ENCODE results near the gene EIF5B. TPM values are rescaled to one million over a fixed set of nuclear protein-coding genes. Genes with fewer than 3 reads are reported as not detected.

The EIF5B gene
- total RNA-seq, 1 experiment from 2014 or later = 58.1 TPM

- Histone ChIP-seq H3K27ac (ENCODE audit: insufficient read length, low read depth, low read length) (no peak overlapping the region), H3K4ac (ENCODE audit: low read depth, low read length) (no peak overlapping the region), H3K4me1 (ENCODE audit: insufficient read depth, low read length) (no peaks in the 10 kb centered on the region), H3K18ac (ENCODE audit: insufficient read length, low read depth, low read length) (no peak overlapping the region), H4K91ac (ENCODE audit: insufficient read length, low read depth, low read length) (no peak overlapping the region), H3K4me2 (ENCODE audit: insufficient read depth, insufficient read length, low read length) (no peak overlapping the region), H3K79me2 (ENCODE audit: insufficient read depth, low read length) (no peaks in the 10 kb centered on the region), H3K23ac (ENCODE audit: insufficient read length, low read depth, low read length) (no peak overlapping the region), H2BK12ac (ENCODE audit: insufficient read length, low read depth, low read length) (no peak overlapping the region), H2BK120ac (ENCODE audit: low read depth, low read length, poor library complexity, severe bottlenecking) (no peak overlapping the region), H3K56ac (ENCODE audit: insufficient read length, low read depth, low read length) (no peak overlapping the region), H3K79me1 (ENCODE audit: insufficient read depth, low read depth, low read length, poor library complexity, severe bottlenecking) (no peaks in the 10 kb centered on the region), H4K5ac (ENCODE audit: insufficient read length, low read depth, low read length) (no peak overlapping the region), H3T11ph (ENCODE audit: low read length) (no peak overlapping the region), H3K14ac (ENCODE audit: insufficient read depth, low read length) (no peak overlapping the region), H2AK5ac (ENCODE audit: insufficient read length, low read length) (no peak overlapping the region), H3K9ac (ENCODE audit: extremely low read depth, insufficient read length, low read length) (no peak overlapping the region), H3K23me2 (ENCODE audit: insufficient read length, low read depth, low read length, poor library complexity, severe bottlenecking) (no peaks in the 10 kb centered on the region), H2BK15ac (ENCODE audit: low read depth, low read length) (no peak overlapping the region), H3K27me3 (ENCODE audit: insufficient read depth, low read length) (no peaks in the 10 kb centered on the region), H2BK20ac (ENCODE audit: low read depth, low read length, poor library complexity, severe bottlenecking) (no peak overlapping the region), H3K9me3 (ENCODE audit: control insufficient read depth, low read depth, low read length) (no peaks in the 10 kb centered on the region), H4K20me1 (ENCODE audit: control insufficient read depth, insufficient read depth, insufficient read length) (no peaks in the 10 kb centered on the region), H2BK5ac (ENCODE audit: insufficient read length, low read length) (no peak overlapping the region), H2AFZ (ENCODE audit: low read length) (no peak overlapping the region), H4K8ac (replicated peaks; ENCODE audit: insufficient read length, low read depth, low read length) (no peak overlapping the region)
- Mint-ChIP-seq H3K4me3 (no peak overlapping the region), H3K27me3 (ENCODE audit: low read depth) (no peaks in the 10 kb centered on the region), H3K4me1 (peaks cover 3 to 7% of the 10 kb centered on the region in 2 experiments), H3K27ac (peak overlapping the region in 2 of 3 experiments; percentile 12 to 71; a peak in 4 of 7 replicates), H3K9me3 (no peaks in the 10 kb centered on the region), H3K36me3 (ENCODE audit: insufficient read depth in 1 of 3, low read depth in 3 of 3) (peaks cover 40 to 90% (median 64%) of the 10 kb centered on the region in 3 experiments; a peak in 6 of 7 replicates)
- DNase-seq = no peak
- WGBS (ENCODE audit: extremely low coverage, insufficient read length, low lambda C conversion rate) = no CpG with 5 or more reads among the region's 3 CpGs
- TF ChIP-seq, protein P1, sequence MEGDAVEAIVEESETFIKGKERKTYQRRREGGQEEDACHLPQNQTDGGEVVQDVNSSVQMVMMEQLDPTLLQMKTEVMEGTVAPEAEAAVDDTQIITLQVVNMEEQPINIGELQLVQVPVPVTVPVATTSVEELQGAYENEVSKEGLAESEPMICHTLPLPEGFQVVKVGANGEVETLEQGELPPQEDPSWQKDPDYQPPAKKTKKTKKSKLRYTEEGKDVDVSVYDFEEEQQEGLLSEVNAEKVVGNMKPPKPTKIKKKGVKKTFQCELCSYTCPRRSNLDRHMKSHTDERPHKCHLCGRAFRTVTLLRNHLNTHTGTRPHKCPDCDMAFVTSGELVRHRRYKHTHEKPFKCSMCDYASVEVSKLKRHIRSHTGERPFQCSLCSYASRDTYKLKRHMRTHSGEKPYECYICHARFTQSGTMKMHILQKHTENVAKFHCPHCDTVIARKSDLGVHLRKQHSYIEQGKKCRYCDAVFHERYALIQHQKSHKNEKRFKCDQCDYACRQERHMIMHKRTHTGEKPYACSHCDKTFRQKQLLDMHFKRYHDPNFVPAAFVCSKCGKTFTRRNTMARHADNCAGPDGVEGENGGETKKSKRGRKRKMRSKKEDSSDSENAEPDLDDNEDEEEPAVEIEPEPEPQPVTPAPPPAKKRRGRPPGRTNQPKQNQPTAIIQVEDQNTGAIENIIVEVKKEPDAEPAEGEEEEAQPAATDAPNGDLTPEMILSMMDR (conservative IDR thresholded peaks at IDR 0.05) = no peak
Measured at GRCh38 chr2:99395589-99396130, 58.5 kb downstream of the EIF5B start.
